HUES6 (cell line): ENCODE results near the gene ATXN1.
"Not testable (repeated sequence)": the region's sequence is repeated elsewhere in the genome, so short reads cannot be mapped to it uniquely, and the experiment has no call there.

Experiments used
- H3K27ac ChIP-seq: 2 replicates; pipeline ENCODE4 v1.7.0; 2013; ENCODE audit warnings: low read depth, mild to moderate bottlenecking, low read length, inconsistent platforms
- H3K27me3 ChIP-seq: 2 replicates; pipeline ENCODE4 v1.6.1; 2013; ENCODE audit warnings: low read length; ENCODE audit not compliant: control insufficient read depth, insufficient read depth
- H3K36me3 ChIP-seq: 2 replicates; pipeline ENCODE4 v1.6.1; 2013; ENCODE audit warnings: low read length; ENCODE audit not compliant: control insufficient read depth, insufficient read depth
- H3K4me1 ChIP-seq: 2 replicates; pipeline ENCODE4 v1.6.1; 2013; ENCODE audit warnings: low read length; ENCODE audit not compliant: control insufficient read depth, insufficient read depth
- H3K4me3 ChIP-seq: 2 replicates; pipeline ENCODE4 v1.5.1; 2013; ENCODE audit warnings: low read depth, low read length
- H3K9ac ChIP-seq: one replicate; pipeline ENCODE4 v1.6.1; 2013; ENCODE audit warnings: mild to moderate bottlenecking, low read length
- H3K9me3 ChIP-seq: 2 replicates; pipeline ENCODE4 v1.6.1; 2013; ENCODE audit warnings: low read depth, low read length; ENCODE audit not compliant: control insufficient read depth, insufficient read depth

Gene ATXN1

DNA sequence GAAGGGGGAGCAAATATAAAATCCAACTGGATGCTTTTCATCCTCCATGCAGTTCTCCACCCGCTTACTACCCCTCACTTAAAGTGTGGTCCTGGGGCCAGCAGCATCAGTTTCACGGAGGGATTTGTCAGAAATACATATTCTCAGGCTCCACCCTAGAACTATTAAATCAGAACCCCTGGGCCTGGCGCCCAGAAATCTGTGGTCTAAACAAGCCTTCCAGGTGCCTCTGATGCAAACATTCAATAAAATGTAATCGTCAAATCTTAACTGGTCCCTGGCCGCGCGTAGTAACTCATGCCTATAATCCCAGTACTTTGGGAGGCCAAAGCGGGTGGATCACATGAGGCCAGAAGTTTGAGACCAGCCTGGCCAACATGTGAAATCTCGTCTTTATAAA is 47.7 kb downstream of the ATXN1 start:
- Histone ChIP-seq H3K9ac (no peak overlapping the region), H3K27ac (no peak overlapping the region), H3K27me3 (no peaks in the 10 kb centered on the region), H3K4me3 (no peak overlapping the region), H3K36me3 (no peaks in the 10 kb centered on the region), H3K9me3 (no peaks in the 10 kb centered on the region), H3K4me1 (peaks cover 10% of the 10 kb centered on the region)

DNA sequence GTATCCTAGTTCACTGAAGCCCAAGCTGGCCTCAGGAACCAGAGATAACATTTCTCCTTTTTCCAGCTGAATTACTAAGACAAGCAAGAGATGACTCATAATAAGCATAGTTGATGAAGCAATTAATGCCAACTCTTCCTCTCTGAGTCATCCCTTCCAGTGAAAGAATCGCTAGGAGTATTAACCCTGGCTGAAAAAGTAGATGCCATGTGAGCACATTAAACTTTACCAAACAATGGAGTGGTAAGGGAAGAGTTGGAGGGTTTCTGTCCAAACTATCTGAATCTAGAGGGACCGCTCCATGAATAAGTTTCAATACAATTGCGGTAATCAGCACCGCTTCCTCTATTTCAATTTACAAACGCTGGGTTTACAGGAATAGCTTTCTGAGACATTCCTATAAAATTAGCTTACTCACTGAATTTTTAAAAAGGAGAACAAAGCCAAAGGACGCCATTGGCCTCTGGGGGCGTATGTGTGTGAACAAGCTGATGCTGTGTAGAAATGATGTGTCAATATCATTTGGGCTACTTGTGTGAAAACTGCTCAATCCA is 48.3 kb downstream of the ATXN1 start:
- Histone ChIP-seq H3K4me3 (no peak overlapping the region), H3K27me3 (no peaks in the 10 kb centered on the region), H3K9ac (no peak overlapping the region), H3K36me3 (no peaks in the 10 kb centered on the region), H3K9me3 (no peaks in the 10 kb centered on the region), H3K4me1 (peaks cover 10% of the 10 kb centered on the region), H3K27ac (no peak overlapping the region)

DNA sequence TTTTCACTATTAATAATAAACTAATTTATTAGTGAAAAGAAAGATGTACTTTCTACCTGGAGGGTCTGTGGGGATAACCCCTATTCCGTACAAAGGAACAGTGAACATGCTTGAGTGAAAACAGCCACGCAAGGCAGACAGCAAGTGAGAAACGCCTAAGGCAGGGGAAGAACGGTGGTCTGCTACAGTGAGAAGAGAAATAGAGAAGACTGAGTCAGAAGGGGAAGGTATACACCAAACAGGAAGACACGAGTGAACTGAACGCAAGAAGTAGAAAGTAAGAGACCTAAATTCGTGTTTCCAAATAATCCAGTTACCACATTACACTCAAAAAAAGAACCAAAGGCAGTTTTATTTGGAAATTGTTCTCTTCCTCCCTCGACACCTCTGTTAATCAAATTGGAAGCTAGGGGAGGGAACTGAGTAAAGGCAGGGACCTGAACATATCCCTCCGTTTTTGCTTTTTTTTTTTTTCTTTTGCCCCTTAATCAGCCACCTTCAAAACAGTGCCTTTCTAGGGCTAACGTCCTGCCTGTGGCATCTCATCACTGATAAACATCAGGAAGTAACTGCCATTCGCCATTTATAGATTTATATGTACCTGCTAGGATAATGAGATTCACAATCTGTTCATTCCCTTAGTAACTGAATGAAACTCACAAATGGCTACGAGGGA is 48.9 kb downstream of the ATXN1 start:
- Histone ChIP-seq H3K27me3 (no peaks in the 10 kb centered on the region), H3K27ac (no peak overlapping the region), H3K4me3 (no peak overlapping the region), H3K9me3 (no peaks in the 10 kb centered on the region), H3K9ac (no peak overlapping the region), H3K36me3 (no peaks in the 10 kb centered on the region), H3K4me1 (peaks cover 10% of the 10 kb centered on the region)

DNA sequence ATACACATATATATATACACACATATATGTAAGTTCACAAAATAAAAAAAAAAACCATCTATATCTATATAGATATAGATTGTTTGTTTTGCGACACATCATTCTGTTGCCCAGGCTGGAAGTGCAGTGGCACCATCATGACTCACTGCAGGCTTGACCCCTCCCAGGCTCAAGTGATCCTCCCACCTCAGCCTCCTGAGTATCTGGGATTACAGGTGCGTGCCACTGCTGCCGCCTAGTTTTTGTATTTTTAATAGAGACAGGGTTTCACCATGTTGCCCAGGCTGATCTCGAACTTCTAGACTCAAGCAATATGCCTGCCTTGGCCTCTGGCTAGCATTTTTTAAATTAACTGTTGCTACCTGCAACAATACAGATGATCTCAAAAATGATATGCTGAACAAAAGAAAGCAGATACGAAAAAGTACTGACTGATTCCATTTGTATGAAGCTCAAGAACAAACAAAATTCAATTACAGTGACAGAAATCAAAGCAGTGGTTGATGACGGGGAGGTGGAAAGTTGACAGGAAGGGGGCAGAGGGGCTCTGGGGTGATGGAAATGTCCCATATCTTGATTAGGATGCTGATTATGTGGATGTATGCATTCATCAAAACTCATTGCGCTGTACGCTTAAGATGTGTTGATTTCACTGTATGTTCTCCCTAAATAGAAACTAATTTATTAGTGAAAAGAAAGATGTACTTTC is 49.6 kb downstream of the ATXN1 start:
- no peaks in the 10 kb centered on the region for H3K9me3 ChIP-seq
- no peaks in the 10 kb centered on the region for H3K27me3 ChIP-seq
- H3K36me3 ChIP-seq: no peaks in the 10 kb centered on the region
- no peak overlapping the region for H3K27ac ChIP-seq
- H3K9ac ChIP-seq: no peak overlapping the region
- H3K4me1 ChIP-seq: peaks cover 10% of the 10 kb centered on the region
- H3K4me3 ChIP-seq: no peak overlapping the region

DNA sequence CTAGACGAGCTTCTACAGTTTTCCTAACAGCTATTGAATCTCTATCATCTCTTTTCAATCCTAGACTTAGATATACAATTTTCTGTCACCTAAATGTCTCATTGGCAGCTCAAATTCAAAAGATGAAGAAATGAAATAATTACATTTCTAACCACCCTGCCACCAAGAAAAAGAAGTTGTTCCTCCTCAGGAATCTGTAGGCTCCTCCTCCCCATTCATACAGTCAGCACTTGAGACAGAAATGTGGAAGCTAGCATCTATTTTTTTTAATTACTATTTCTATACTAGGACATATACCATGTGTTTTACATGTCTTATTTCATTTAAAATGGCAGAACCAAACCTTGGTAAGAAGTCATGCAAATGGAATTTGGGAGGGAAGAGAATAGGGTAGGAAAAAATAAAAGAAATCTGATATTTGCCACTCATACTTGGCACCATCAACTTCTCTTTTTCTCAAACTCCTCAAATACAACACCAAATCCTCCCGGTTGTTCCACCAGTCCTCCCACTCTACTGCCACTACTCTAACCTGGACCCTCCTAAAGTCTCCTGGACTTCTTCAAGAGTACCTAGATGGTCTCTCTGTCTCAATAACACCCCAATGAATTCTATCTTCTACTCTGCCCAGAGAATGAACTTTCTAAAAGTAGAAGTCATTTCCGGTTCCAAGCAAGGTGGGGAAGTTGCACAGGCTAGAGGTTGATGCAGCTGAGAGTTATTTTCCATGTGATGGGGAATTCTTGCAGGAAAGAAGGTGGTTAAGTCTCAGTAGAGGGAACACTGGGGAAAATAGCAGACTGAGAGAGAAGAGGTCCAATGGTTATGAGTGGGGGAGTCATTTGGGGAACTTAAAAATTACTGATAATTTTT is 54.1 kb downstream of the ATXN1 start:
- Histone ChIP-seq H3K9me3 (no peaks in the 10 kb centered on the region), H3K4me1 (peaks cover 16% of the 10 kb centered on the region), H3K4me3 (no peak overlapping the region), H3K27ac (no peak overlapping the region), H3K9ac (no peak overlapping the region), H3K27me3 (no peaks in the 10 kb centered on the region), H3K36me3 (no peaks in the 10 kb centered on the region)

DNA sequence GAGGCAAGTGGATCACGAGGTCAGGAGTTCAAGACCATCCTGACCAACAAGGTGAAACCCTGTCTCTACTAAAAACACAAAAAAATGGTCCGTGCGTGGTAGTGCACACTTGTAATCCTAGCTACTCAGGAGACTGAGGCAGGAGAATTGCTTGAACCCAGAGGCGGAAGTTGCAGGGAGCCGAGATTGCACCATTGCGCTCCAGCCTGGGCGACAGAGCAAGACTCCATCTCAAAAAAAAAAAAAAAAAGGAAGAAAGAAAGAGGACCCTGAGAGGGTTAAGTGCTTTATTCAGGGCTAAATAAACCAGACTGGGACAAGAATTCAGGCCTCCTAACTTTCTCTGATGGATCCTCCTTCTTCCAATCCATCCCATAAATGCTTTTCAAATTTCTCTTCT is 54.8 kb downstream of the ATXN1 start:
- peaks cover 16% of the 10 kb centered on the region for H3K4me1 ChIP-seq
- H3K27me3 ChIP-seq, H3K36me3 ChIP-seq, H3K9ac ChIP-seq, H3K4me3 ChIP-seq, H3K9me3 ChIP-seq, H3K27ac ChIP-seq: not testable (repeated sequence)

DNA sequence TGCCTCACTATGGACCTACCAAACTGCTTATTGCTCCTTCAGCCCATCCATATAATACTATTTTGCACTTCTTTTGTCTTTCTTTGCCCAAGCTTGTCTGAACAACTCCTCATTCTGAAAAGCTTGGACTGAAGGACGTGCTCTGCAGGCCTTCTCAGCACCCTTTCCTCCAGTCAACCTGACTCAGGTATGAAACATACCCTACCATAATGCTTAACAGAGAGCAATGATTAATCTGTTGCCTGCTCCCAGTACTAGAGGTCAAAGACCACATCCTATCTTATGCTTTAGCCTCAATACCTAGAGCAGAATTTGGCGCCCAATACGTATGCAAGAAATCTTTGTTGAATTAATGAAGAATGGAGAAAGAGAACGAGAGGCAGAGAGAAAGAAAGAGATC is 55.2 kb downstream of the ATXN1 start:
- H3K4me1 ChIP-seq: peaks cover 16% of the 10 kb centered on the region
- H3K27ac ChIP-seq: no peak overlapping the region
- H3K4me3 ChIP-seq: no peak overlapping the region
- H3K9ac ChIP-seq: no peak overlapping the region
- H3K36me3 ChIP-seq: no peaks in the 10 kb centered on the region
- H3K9me3 ChIP-seq: no peaks in the 10 kb centered on the region
- H3K27me3 ChIP-seq: no peaks in the 10 kb centered on the region

DNA sequence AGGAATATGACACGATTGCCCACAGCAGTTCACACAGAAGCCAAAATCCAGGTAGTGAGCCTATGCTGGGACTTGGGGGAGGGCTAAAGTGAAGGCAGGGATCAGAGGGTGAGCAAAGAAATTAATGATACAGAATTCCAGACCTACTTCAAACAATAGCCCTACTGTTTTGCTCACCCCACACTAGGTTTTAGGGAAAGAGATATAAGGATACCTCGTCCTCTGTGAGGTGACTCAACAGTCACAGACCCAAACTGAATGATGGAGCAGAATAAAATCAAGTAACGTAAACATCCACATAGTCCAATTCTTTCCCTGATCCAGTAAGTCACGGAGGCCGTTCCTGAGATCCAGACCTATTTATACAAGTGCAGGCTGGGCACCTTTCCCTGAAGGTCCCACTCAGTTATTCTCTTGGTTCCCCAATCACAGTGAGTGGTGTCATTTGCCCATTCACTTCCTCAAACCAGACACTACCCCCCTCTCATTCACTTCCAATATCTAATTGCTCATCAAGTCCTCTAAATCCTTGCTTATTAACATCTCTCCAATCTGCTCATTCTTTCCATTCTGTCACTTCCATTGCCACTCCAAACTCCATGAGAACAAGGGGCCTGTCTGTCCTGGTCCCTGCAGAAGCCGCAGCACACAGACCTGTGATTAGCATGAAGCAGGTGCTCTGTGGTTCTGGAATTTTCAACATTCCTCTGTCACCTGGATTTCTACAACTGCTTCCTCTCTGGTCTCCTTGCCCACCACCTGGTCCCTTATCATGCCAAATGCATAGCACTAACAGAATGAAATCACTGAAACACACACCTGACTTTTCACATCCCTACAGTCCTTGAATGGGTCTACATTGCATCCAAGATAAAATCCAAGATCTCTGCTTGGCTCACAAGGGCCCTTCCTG is 55.9 kb downstream of the ATXN1 start:
- no peaks in the 10 kb centered on the region for H3K9me3 ChIP-seq
- no peaks in the 10 kb centered on the region for H3K27me3 ChIP-seq
- H3K27ac ChIP-seq: no peak overlapping the region
- H3K36me3 ChIP-seq: no peaks in the 10 kb centered on the region
- H3K4me1 ChIP-seq: peaks cover 21% of the 10 kb centered on the region
- no peak overlapping the region for H3K9ac ChIP-seq
- no peak overlapping the region for H3K4me3 ChIP-seq

DNA sequence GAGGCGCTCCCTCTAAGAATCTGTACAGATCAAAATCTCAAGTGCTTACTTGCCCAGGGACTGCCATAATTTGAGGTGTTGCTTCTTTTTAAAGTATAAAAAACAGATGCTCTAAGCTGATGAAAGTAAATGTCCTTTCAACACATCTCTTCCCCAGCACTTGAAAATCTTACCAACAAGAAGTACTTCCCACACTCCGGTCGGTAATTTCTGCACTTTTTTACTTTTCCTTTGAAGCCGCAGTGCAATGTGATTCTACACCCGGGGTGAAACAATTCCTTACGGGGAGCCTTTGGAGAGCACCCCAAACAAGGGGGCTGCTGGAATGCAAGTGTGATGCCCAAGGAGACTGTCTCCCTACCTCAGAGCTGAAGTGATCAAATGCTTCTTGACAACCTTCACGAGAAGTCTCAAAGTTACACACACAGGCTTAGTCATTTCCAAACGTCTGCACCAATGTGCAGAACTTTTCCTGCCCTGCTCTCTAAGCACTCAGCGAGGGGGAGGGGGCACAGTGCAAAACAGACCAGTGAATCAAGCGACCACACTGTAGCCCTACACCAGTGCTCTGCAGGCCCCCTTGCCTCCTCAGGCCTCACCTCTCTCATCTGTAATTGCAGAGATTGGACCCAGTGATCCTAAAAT is 56.7 kb downstream of the ATXN1 start:
- Histone ChIP-seq H3K27me3 (no peaks in the 10 kb centered on the region), H3K36me3 (no peaks in the 10 kb centered on the region), H3K9me3 (no peaks in the 10 kb centered on the region), H3K9ac (no peak overlapping the region), H3K4me1 (peaks cover 28% of the 10 kb centered on the region), H3K4me3 (no peak overlapping the region), H3K27ac (no peak overlapping the region)
